Heart left ventricle (tissue), 13 donors: ENCODE measurements around the gene PAX2.

ENCODE experiments used
- POLR2A ChIP-seq, 2 donors: fragments of 450-650 bp; IDR thresholded peaks; one replicate each; pipeline ENCODE4 v1.6.1; 2017; ENCODE audit warnings: antibody characterized with exemption in 2 of 2, mild to moderate bottlenecking in 2 of 2, moderate library complexity in 2 of 2
- TF ChIP-seq, protein P1 (sequence below), 12 donors: fragments of 200-600 bp; sonication (generic) in 4 of 12; IDR thresholded peaks; one replicate each; pipeline versions ENCODE4 v1.5.0 to v1.8.0; 2018 to 2022; ENCODE audit warnings: antibody characterized with exemption in 12 of 12, mild to moderate bottlenecking in 5 of 12
- donor health status: ischemic (EF 13 %, LVEDD 7.1; RV severe dilation, severe dysfunction).
- donor health status: DM: no; HTN: yes; CAD: no.
- donor health status: DM: no; HTN: no; CAD: no.
- donor health status: ischemic (EF 25% LVEDD 6.9; RV normal size, moderate dysfunction).
- donor health status: ischemic (EF 25% LVEDD 5.7; RV mildly dilated, moderate dysfunction).
- donor health status: ischemic (EF 35%, LVEDD 5.7; RV mildly dilated, moderate dysfunction).
- donor health status: nonischemic (EF 11% LVEDD 7.7; RV severe dilation, severe dysfunction).
- donor health status: DM: yes; HTN: yes; CAD: no.
- donor health status: PGD.
- donor health status: ischemic (EF 29% LVEDD 5.4; RV normal size, mild dysfunction).
- donor health status: nonischemic (EF 23%, LVEDD 6.1; RV moderate dilation, normal function).

DNA sequence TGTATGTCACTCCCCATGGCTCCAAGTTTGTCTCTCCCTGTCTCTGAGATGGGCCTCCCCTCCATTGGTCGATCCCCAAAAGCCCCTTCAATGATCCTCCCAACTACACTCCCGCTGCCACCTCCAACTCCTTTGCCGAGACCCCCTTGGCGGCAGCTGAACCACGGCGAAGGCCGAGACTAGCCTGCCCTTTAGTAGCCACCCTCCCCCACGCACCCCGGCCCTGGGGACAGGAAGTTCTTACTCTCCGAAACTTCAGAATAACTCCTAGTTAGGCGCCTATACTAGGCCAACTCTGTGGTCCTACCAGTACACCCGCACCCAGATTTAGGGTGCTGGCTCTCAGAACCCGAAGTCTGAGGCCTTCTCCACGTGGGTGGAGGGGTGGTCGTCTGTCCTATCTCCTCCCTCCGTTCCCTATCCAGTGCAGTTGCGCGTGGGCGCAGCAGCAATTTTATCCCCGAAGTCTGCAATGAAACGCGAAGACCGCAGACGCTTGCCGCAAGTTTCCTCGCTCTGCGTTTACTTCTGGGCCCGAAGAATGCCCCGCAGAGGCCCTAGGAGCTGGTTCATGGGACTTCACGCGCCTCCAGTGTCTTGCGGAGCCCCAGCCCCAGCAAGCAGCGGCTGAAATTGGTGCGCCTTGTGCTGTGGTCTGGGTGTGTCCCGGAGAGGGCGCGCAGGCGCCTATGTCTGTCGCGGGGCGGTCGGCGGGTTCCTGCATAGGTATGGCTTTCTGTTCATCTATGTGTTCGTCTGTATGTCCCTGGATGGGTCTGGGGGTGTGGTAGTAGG is 84.7 kb downstream of the PAX2 start:
- TF ChIP-seq POLR2A (IDR thresholded peaks at IDR 0.05) = no peak
- TF ChIP-seq, protein P1, sequence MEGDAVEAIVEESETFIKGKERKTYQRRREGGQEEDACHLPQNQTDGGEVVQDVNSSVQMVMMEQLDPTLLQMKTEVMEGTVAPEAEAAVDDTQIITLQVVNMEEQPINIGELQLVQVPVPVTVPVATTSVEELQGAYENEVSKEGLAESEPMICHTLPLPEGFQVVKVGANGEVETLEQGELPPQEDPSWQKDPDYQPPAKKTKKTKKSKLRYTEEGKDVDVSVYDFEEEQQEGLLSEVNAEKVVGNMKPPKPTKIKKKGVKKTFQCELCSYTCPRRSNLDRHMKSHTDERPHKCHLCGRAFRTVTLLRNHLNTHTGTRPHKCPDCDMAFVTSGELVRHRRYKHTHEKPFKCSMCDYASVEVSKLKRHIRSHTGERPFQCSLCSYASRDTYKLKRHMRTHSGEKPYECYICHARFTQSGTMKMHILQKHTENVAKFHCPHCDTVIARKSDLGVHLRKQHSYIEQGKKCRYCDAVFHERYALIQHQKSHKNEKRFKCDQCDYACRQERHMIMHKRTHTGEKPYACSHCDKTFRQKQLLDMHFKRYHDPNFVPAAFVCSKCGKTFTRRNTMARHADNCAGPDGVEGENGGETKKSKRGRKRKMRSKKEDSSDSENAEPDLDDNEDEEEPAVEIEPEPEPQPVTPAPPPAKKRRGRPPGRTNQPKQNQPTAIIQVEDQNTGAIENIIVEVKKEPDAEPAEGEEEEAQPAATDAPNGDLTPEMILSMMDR (IDR thresholded peaks at IDR 0.05) = no peak
